ENCODE measurements around the gene ATP2B3. TPM values are rescaled to one million over a fixed set of nuclear protein-coding genes. Genes with fewer than 3 reads are reported as not detected.

The ATP2B3 gene
- polyA plus RNA-seq, 1 experiment, result 0.02 TPM

GRCh38 chrX:153495362-153495751, 22.1 kb upstream of the ATP2B3 start:
- no peak; the same call in 1 of the 2 replicates for TF ChIP-seq CTCF (IDR thresholded peaks at IDR 0.05; ENCODE audit: insufficient read depth, low read depth, low read length)
- H3K36me3 ChIP-seq (ENCODE audit: control insufficient read depth, insufficient read depth, low read length), result no peaks in the 10 kb centered on the region; the same call in 1 of the 2 replicates
- peak overlapping the region; percentile 71 for H3K4me3 ChIP-seq (ENCODE audit: low read depth, low read length)
- H3K27me3 ChIP-seq (ENCODE audit: control insufficient read depth, insufficient read depth, low read length), result no peaks in the 10 kb centered on the region
- DNase-seq (ENCODE audit: low read depth), result no peak
- POLR2A ChIA-PET, result no interaction called here
- CTCF ChIA-PET, result interaction anchor here (1.1 to 5.9 kb wide), 4 partner anchors 12 to 554 kb away, joined by 4 to 77 read pairs (median 8); partner anchors contain the start of gene HAUS7

GRCh38 chrX:153495903-153496589, 21.4 kb upstream of the ATP2B3 start:
- Histone ChIP-seq H3K27me3 (ENCODE audit: control insufficient read depth, insufficient read depth, low read length) (no peaks in the 10 kb centered on the region), H3K4me3 (ENCODE audit: low read depth, low read length) (peak overlapping the region; percentile 71), H3K36me3 (ENCODE audit: control insufficient read depth, insufficient read depth, low read length) (no peaks in the 10 kb centered on the region; the same call in 1 of the 2 replicates)
- TF ChIP-seq CTCF (IDR thresholded peaks at IDR 0.05; ENCODE audit: insufficient read depth, low read depth, low read length), result no peak
- ChIA-PET CTCF (interaction anchor here (1.5 to 5.9 kb wide), 3 partner anchors 11 to 25 kb away, joined by 7 to 77 read pairs (median 9); partner anchors contain the start of gene HAUS7), POLR2A (no interaction called here)
- DNase-seq (ENCODE audit: low read depth), result no peak

GRCh38 chrX:153496590-153496959, 20.9 kb upstream of the ATP2B3 start:
- CTCF ChIA-PET, result interaction anchor here (1.0 to 5.9 kb wide), 3 partner anchors 10 to 36 kb away, joined by 4 to 77 read pairs (median 9); partner anchors contain the start of gene HAUS7
- Histone ChIP-seq H3K4me3 (ENCODE audit: low read depth, low read length) (peak overlapping the region; percentile 71), H3K27me3 (ENCODE audit: control insufficient read depth, insufficient read depth, low read length) (no peaks in the 10 kb centered on the region), H3K36me3 (ENCODE audit: control insufficient read depth, insufficient read depth, low read length) (peaks cover under 1% of the 10 kb centered on the region; the same call in 1 of the 2 replicates)
- no peak for TF ChIP-seq CTCF (IDR thresholded peaks at IDR 0.05; ENCODE audit: insufficient read depth, low read depth, low read length)
- DNase-seq (ENCODE audit: low read depth), result no peak
- POLR2A ChIA-PET, result no interaction called here

GRCh38 chrX:153498453-153498852, 19.0 kb upstream of the ATP2B3 start:
- H3K4me3 ChIP-seq (ENCODE audit: low read depth, low read length), result no peak overlapping the region
- no peaks in the 10 kb centered on the region for H3K27me3 ChIP-seq (ENCODE audit: control insufficient read depth, insufficient read depth, low read length)
- TF ChIP-seq CTCF (IDR thresholded peaks at IDR 0.05; ENCODE audit: insufficient read depth, low read depth, low read length), result no peak
- no peak for DNase-seq (ENCODE audit: low read depth)
- ChIA-PET POLR2A (interaction anchor here (0.6 kb wide), 1 partner anchor 152 kb away, joined by 3 read pairs; no protein-coding TSS in a partner anchor), CTCF (interaction anchor here (0.9 to 5.9 kb wide), 3 partner anchors 9 to 38 kb away, joined by 4 to 77 read pairs (median 5); partner anchors contain the start of gene HAUS7)
- peaks cover 5% of the 10 kb centered on the region for H3K36me3 ChIP-seq (ENCODE audit: control insufficient read depth, insufficient read depth, low read length)

GRCh38 chrX:153499341-153499740, 18.1 kb upstream of the ATP2B3 start:
- ChIA-PET POLR2A (no interaction called here), CTCF (interaction anchor here (1.1 kb wide), 1 partner anchor 38 kb away, joined by 5 read pairs; no protein-coding TSS in a partner anchor)
- DNase-seq (ENCODE audit: low read depth), result no peak

More at GRCh38 chrX:153499341-153499740, 18.1 kb upstream of the ATP2B3 start:
- Histone ChIP-seq H3K27me3 (ENCODE audit: control insufficient read depth, insufficient read depth, low read length) (no peaks in the 10 kb centered on the region), H3K36me3 (ENCODE audit: control insufficient read depth, insufficient read depth, low read length) (peaks cover 5% of the 10 kb centered on the region), H3K4me3 (ENCODE audit: low read depth, low read length) (peak overlapping the region; percentile 19)
- no peak for TF ChIP-seq CTCF (IDR thresholded peaks at IDR 0.05; ENCODE audit: insufficient read depth, low read depth, low read length)
